ENCODE data around the gene ARF1. TPM values are rescaled to one million over a fixed set of nuclear protein-coding genes. Genes with fewer than 3 reads are reported as not detected.

Gene ARF1
- total RNA-seq, 1 donor from 2014 or later = 96.2 TPM

GRCh38 chr1:228071839-228072657 lies 10.5 kb upstream of the ARF1 start:
- DNase-seq = no peak

GRCh38 chr1:228072658-228073043 lies 9.9 kb upstream of the ARF1 start:
- no peak for DNase-seq

GRCh38 chr1:228073061-228073856 lies 9.2 kb upstream of the ARF1 start:
- no peak for DNase-seq

GRCh38 chr1:228073857-228074545 lies 8.5 kb upstream of the ARF1 start:
- DNase-seq = no peak

GRCh38 chr1:228074954-228075730 lies 7.4 kb upstream of the ARF1 start:
- DNase-seq = no peak

GRCh38 chr1:228075801-228076271 lies 6.7 kb upstream of the ARF1 start:
- DNase-seq = no peak

- no peak for DNase-seq
Observed at GRCh38 chr1:228076796-228077430, 5.6 kb upstream of the ARF1 start.

GRCh38 chr1:228077565-228078330 lies 4.8 kb upstream of the ARF1 start:
- no peak for DNase-seq

GRCh38 chr1:228079013-228079412 lies 3.5 kb upstream of the ARF1 start:
- no peak for DNase-seq

GRCh38 chr1:228079601-228080263 lies 2.8 kb upstream of the ARF1 start:
- DNase-seq = no peak

- no peak for DNase-seq
Observed at GRCh38 chr1:228081144-228081543, 1.4 kb upstream of the ARF1 start.

- no peak for DNase-seq
Observed at GRCh38 chr1:228081578-228082213, 812 bp upstream of the ARF1 start.

- no peak for DNase-seq
Observed at GRCh38 chr1:228082918-228083870, 686 bp downstream of the ARF1 start.

- no peak for DNase-seq
Observed at GRCh38 chr1:228083871-228084278, 1.4 kb downstream of the ARF1 start.

- DNase-seq = no peak
Observed at GRCh38 chr1:228084325-228084724, 1.8 kb downstream of the ARF1 start.

- DNase-seq = no peak
Observed at GRCh38 chr1:228084797-228085196, 2.3 kb downstream of the ARF1 start.

GRCh38 chr1:228085287-228085951 lies 2.9 kb downstream of the ARF1 start:
- DNase-seq = no peak

- DNase-seq = no peak
Observed at GRCh38 chr1:228087771-228088251, 5.3 kb downstream of the ARF1 start.
